Right renal pelvis (tissue), 4 donors: ENCODE data around the gene COLQ. TPM values are rescaled to one million over a fixed set of nuclear protein-coding genes. Genes with fewer than 3 reads are reported as not detected.
"Not testable (repeated sequence)": the region's sequence is repeated elsewhere in the genome, so short reads cannot be mapped to it uniquely, and the experiment has no call there.

ENCODE experiments used
- DNase-seq, 4 donors: peaks; one replicate each; pipeline ENCODE4 v3.0.0-alpha.2; 2013; ENCODE audit warnings: low read depth in 4 of 4, low spot score in 3 of 4, missing footprints in 1 of 4
- polyA plus RNA-seq, 4 donors: library from polyadenylated mRNA; unstranded; fragments of 120-200 nt; gene quantifications; one replicate each; pipeline ENCODE4 v1.2.1, GENCODE V29; 2013; ENCODE audit not compliant: insufficient read length in 4 of 4

COLQ gene
- polyA plus RNA-seq, 4 donors, result 4.3 to 6.3 (median 4.8) TPM

GRCh38 chr3:15458212-15458780 lies 63.2 kb downstream of the COLQ start:
- DNase-seq, result no peak

- not testable (repeated sequence) for DNase-seq
These were observed 64.6 kb downstream of the COLQ start for GRCh38 chr3:15456915-15457314.

DNA sequence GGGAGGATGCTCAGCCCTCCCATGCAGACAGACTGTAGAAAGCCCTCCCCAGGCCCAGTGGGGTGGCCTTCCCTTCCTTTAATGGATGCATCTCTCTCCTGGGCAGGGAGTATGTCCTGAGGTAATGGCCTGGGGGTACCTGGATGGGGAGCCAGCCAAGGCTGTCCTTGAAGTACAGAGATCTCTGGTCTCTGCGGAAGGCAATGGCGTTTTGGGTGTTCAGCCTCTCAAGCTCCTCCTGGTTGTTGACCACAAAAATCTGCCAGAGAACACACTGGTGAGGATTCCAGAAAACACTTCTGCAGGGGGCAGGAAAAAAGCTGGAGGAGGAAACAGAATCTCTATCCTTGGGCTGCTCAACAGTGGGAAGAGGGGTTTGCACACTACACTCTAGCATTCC lies 65.2 kb downstream of the COLQ start:
- no peak for DNase-seq

GRCh38 chr3:15455756-15456155 lies 65.8 kb downstream of the COLQ start:
- DNase-seq, result no peak

DNA sequence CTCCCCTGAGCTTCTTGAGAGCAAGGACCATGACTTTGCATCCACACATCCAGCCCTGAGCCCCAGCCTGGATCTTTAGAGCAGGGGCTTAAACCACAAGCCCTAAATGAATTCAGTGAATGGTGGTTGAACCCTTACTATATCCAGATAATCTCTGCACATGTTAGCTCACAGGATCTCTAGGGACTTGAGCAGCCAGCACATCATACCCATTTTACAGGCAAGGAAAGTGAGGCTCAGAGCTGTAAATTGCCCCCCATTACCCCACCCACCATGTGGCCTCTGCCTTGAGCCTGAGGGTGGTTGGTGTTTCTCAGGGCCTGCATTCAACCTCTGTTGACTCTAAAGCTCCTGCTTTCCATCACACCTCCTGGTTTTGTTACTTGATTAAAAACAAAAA lies 66.5 kb downstream of the COLQ start:
- DNase-seq, result no peak

DNA sequence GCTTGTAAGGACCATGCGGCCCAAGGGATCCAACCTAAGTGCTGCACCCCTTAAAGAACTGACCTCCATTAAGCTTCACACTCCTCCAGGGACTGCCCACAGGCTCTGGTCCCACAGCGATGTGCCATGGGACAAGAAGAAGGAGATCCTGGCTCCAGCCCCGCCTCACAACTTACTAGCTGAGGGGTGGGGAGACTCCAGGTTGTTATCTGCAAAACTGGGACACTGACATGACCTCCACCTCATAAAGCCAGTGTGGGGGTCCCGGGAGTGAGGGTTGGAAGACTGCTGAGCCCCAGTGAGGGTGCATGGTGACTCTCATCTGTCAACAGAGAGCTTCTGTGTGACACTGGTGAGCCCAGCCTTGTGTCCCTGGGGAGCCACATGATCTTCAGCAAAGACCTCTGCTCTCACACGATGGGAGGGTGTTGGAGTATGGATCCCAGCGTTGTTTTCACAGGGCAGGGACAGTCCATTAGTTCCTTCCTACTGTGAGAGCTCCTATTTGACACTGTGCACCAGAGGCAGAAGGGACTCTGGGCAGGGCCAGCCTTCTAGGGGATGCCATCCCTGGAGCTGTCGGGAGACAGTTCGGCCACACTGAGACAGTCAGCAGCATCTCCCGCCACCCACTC lies 67.4 kb downstream of the COLQ start:
- no peak for DNase-seq

DNA sequence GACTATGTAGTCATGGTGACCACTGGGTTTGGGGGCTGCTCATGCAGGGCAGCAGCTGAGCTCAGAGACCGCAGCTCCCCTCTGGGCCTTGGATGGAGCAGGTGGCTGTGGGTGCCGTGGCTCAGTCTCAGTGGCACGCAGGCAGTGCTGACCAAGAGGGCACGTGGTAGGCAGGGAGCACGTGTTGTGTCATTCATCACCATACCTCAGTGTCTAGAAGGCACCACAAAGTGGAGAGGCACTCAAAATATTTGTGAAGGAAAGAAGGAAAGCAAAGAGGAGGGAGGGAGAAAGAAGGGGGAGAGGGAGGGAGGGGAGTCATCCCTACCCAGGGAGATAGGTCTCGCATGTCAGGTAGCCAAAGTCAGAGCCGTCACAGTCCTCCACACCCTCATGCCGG lies 68.0 kb downstream of the COLQ start:
- DNase-seq, result no peak

GRCh38 chr3:15452961-15453360 lies 68.5 kb downstream of the COLQ start:
- no peak for DNase-seq

DNA sequence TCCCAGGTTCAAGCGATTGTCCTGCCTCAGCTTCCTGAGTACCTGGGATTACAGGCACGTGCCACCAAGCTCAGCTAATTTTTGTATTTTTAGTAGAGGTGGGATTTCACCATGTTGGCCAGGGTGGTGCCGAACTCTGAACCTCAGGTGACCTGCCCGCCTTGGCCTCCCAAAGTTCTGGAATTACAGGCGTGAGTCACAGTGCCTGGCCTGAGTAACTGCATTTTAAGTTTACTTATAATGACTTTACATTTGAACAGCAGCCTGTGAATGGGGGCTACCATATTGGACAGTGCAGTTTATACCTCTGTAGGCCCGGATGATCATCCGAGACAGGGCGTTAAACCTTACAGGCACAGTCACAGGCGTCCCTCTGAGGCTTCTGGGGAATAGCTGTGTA lies 69.3 kb downstream of the COLQ start:
- no peak for DNase-seq

GRCh38 chr3:15451216-15452113 lies 70.0 kb downstream of the COLQ start:
- DNase-seq, result no peak

- DNase-seq, result no peak
These were observed 70.9 kb downstream of the COLQ start for GRCh38 chr3:15450438-15451215.

GRCh38 chr3:15449489-15450224 lies 71.8 kb downstream of the COLQ start:
- no peak for DNase-seq

- no peak for DNase-seq
These were observed 77.5 kb downstream of the COLQ start for GRCh38 chr3:15443826-15444524.

DNA sequence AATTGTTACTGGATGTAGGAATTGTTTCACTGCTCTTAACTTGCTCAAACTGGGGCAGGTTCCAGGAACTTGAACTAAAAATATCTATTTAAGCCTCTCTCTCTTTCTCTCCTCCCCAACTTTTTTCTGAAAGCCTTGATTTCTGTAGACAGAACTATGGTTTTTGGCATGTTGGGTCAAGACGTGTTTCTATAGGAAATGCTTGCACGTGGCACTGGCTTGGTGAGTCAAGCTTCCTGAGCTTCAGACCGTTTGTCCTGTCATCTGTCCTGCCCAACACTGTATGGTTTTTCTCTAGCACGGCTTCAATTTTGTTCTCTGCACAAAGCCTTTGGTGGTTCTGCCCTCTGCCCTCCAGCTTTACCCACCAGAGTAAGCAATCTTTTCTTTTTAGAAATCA lies 80.6 kb downstream of the COLQ start:
- no peak for DNase-seq

GRCh38 chr3:15439476-15439875 lies 82.0 kb downstream of the COLQ start:
- DNase-seq, result no peak

DNA sequence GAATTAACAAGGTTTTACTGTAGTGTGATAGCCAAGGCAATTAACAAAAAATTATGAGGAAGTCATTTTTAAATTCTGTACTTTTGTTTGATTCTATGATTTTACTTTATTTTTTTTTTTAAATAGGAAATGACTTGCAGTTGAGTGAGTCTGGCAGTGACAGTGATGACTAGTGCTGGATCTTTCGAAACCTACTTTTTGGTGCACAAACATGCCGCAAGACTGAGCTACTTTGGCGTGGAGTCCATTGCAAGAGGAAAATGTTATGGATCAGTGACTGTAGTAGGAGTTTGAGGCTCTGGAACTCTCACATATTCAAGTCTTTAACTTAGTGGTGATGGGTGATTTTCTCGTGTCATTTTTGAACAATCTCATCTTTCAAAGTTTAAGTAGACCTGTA lies 82.5 kb downstream of the COLQ start:
- no peak for DNase-seq

DNA sequence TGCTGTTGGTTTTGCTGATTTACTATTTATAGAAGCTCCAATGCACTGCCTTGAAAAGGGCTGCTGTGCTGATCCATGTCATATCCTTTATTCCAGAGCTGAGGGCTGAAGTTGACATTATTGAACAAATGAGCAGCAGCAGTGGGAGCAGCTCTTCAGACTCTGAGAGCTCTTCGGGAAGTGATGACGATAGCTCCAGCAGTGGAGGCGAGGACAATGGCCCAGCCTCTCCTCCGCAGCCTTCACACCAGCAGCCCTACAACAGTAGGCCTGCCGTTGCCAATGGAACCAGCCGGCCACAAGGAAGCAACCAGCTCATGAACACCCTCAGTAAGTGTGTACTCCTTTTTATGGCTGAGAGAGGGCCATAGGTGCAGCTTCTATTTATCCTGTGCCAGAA lies 85.3 kb downstream of the COLQ start:
- no peak for DNase-seq

DNA sequence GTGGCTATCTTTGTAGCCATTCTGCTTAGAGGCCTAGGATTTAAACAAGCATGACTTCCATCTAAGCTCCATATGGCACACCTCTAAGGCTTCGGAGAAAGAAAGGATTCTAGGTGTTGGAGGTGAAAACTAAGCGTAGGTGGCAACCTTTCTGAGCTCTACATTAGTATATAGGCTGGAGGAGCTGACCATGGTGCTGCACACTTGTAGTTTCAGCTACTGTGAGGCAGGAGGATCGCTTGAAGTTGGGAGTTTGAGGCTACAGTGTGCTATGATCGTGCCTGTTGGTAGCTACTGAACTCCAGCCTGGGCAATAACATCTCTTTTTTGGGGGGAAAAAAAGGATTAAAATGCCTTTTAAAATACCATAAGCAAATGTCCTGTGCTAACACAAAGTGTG lies 86.8 kb downstream of the COLQ start:
- no peak for DNase-seq

GRCh38 chr3:15433531-15433930 lies 88.0 kb downstream of the COLQ start:
- no peak for DNase-seq
